ENCODE results near the gene AK1. TPM values are rescaled to one million over a fixed set of nuclear protein-coding genes. Genes with fewer than 3 reads are reported as not detected.
A peak's percentile ranks its signal among the peaks of the same experiment; 100 is the strongest.

The AK1 gene
- total and polyA plus RNA-seq, 2 of the 8 experiments (the other 6 are each of a cell fraction or from before 2014, with no cell fraction given), result 37.9 to 39.2 TPM

GRCh38 chr9:127858041-127858512, 19.4 kb downstream of the AK1 start:
- no peak overlapping the region for H3K14ac ChIP-seq (ENCODE audit: insufficient read length)
- no peak overlapping the region for H2AFZ ChIP-seq (ENCODE audit: low read length)
- H3K36me3 ChIP-seq (ENCODE audit: control insufficient read depth in 2 of 4, insufficient read depth in 4 of 4, low read length in 3 of 4), result no peaks in the 10 kb centered on the region
- WGBS, 2 experiments (ENCODE audit: extremely low coverage in 1 of 2, insufficient coverage in 1 of 2, insufficient read length in 1 of 2, insufficient replicate concordance in 2 of 2, low coverage in 1 of 2, low lambda C conversion rate in 2 of 2, missing lambda C conversion rate in 1 of 2), result 72% methylated on average over 4 of the region's 12 CpGs; no CpG with 5 or more reads in 1 of the 2 experiments
- H2BK5ac ChIP-seq (ENCODE audit: low read depth, low read length), result no peak overlapping the region
- no peak overlapping the region for H3K56ac ChIP-seq (replicated peaks; ENCODE audit: insufficient read length, low read depth, low read length)
- H3K27me3 ChIP-seq (replicated peaks in 1 of 4; ENCODE audit: control insufficient read depth in 3 of 4, extremely low read depth in 1 of 4, insufficient read depth in 3 of 4, low read length in 3 of 4), result no peaks in the 10 kb centered on the region
- H4K8ac ChIP-seq (ENCODE audit: extremely low read depth, insufficient read depth, low read length), result peak overlapping the region; percentile 31; the same call in 1 of the 2 replicates
- H4K20me1 ChIP-seq (replicated peaks in 1 of 2; ENCODE audit: control insufficient read depth in 1 of 2, insufficient read depth in 2 of 2, low read length in 2 of 2), result no peaks in the 10 kb centered on the region
- H2BK20ac ChIP-seq (ENCODE audit: low read length), result no peak overlapping the region
- FAIRE-seq (no peak), DNase-seq (ENCODE audit: low read depth in 1 of 2, low spot score in 2 of 2) (no peak)
- H4K91ac ChIP-seq (replicated peaks; ENCODE audit: insufficient read length, low read length), result no peak overlapping the region
- no peak overlapping the region for H3K4me2 ChIP-seq (ENCODE audit: insufficient read depth in 1 of 2, low read depth in 2 of 2, low read length in 2 of 2)
- no peak for TF ChIP-seq SP2 (IDR thresholded peaks at IDR 0.05; ENCODE audit: low read length)
- TF ChIP-seq EGR1 (IDR thresholded peaks at IDR 0.05; ENCODE audit: borderline replicate concordance, low read depth, low read length), result no peak
- TF ChIP-seq CBX5 (IDR thresholded peaks at IDR 0.05; ENCODE audit: low read depth, low read length), result no peak
- CTCF ChIA-PET (ENCODE audit: partially characterized antibody), result interaction anchor here (1.4 to 6.6 kb wide), 5 partner anchors 10 to 94 kb away, joined by 3 to 50 read pairs (median 43); no protein-coding TSS in a partner anchor
- no peak overlapping the region for H3K27ac ChIP-seq (ENCODE audit: low read depth, low read length)
- H4K5ac ChIP-seq (ENCODE audit: insufficient read length, low read depth, low read length), result no peak overlapping the region
- no peaks in the 10 kb centered on the region for H3K79me1 ChIP-seq (ENCODE audit: low read depth, low read length)
- POLR2A ChIA-PET (ENCODE audit: partially characterized antibody), result interaction anchor here (1.2 kb wide), 1 partner anchor 9 kb away, joined by 3 read pairs; no protein-coding TSS in a partner anchor
- no peak overlapping the region for H2BK15ac ChIP-seq (ENCODE audit: low read length)
- no peaks in the 10 kb centered on the region; the same call in 1 of the 2 replicates for H3K23me2 ChIP-seq (ENCODE audit: low read depth, low read length)
- no peak overlapping the region for H2BK12ac ChIP-seq (ENCODE audit: low read depth, low read length)
- H3K9ac ChIP-seq (replicated peaks in 1 of 4; ENCODE audit: extremely low read depth in 1 of 4, low read depth in 3 of 4, low read length in 3 of 4), result no peak overlapping the region
- no peak overlapping the region for H3K18ac ChIP-seq (ENCODE audit: extremely low read depth, low read length)
- no peak overlapping the region for H3K23ac ChIP-seq (ENCODE audit: insufficient read length)
- no peaks in the 10 kb centered on the region for H3K79me2 ChIP-seq (ENCODE audit: control insufficient read depth in 1 of 2, insufficient read depth in 2 of 2, low read length in 2 of 2)
- no peak overlapping the region for H2AK5ac ChIP-seq (ENCODE audit: low read depth, low read length)
- H3K4ac ChIP-seq (replicated peaks; ENCODE audit: insufficient read length, low read depth, low read length), result no peak overlapping the region
- H3K4me1 ChIP-seq (replicated peaks in 1 of 4; ENCODE audit: control insufficient read depth in 3 of 4, insufficient read depth in 4 of 4, low read length in 3 of 4), result peaks cover 0 to 10% (median 6%) of the 10 kb centered on the region in 4 experiments; a peak in 5 of 7 replicates
- H2BK120ac ChIP-seq (replicated peaks; ENCODE audit: low read depth, low read length), result no peak overlapping the region
- H3K4me3 ChIP-seq (ENCODE audit: extremely low read depth in 1 of 4, insufficient read depth in 2 of 4, low read depth in 3 of 4, low read length in 4 of 4), result no peak overlapping the region
- no peaks in the 10 kb centered on the region for H3K9me3 ChIP-seq (ENCODE audit: insufficient read depth in 2 of 2, low read depth in 1 of 2, low read length in 1 of 2)

Data from H1 (cell line).